ENCODE results near the gene MYOC. TPM values are rescaled to one million over a fixed set of nuclear protein-coding genes. Genes with fewer than 3 reads are reported as not detected.

Gene MYOC
- total and polyA plus RNA-seq, 2 donors from 2014 or later: 0.66 TPM; not detected in 1

GRCh38 chr1:171643156-171643555, 9.3 kb downstream of the MYOC start:
- no peak overlapping the region for H3K4me3 ChIP-seq (ENCODE audit: low read length in 3 of 3)
- no peak for TF ChIP-seq CTCF (IDR thresholded peaks at IDR 0.05; ENCODE audit: borderline replicate concordance, extremely low read depth, insufficient read depth)
- H3K27me3 ChIP-seq (ENCODE audit: control insufficient read depth, insufficient read depth, low read length): no peaks in the 10 kb centered on the region
- no peak for DNase-seq
- FAIRE-seq: no peak
- peaks cover 0 to 8% (median 0%) of the 10 kb centered on the region in 3 donors for H3K4me1 ChIP-seq (ENCODE audit: control insufficient read depth in 2 of 3, insufficient read depth in 2 of 3, low read depth in 1 of 3, low read length in 3 of 3)
- no peak overlapping the region for H3K27ac ChIP-seq (ENCODE audit: low read depth in 2 of 2, low read length in 2 of 2)
- no peaks in the 10 kb centered on the region for H3K9me3 ChIP-seq (ENCODE audit: control insufficient read depth in 2 of 3, insufficient read depth in 1 of 3, low read length in 3 of 3)
- H3K36me3 ChIP-seq (ENCODE audit: control insufficient read depth in 2 of 3, insufficient read depth in 3 of 3, low read length in 3 of 3): no peaks in the 10 kb centered on the region
- intact Hi-C loops (cut with DNase I): loop anchor here (10.0 kb wide), 1 partner anchor 342 kb away; no protein-coding TSS in a partner anchor
- no peak overlapping the region for H3K9ac ChIP-seq (ENCODE audit: low read length in 3 of 3)

- no peaks in the 10 kb centered on the region for H3K36me3 ChIP-seq (ENCODE audit: control insufficient read depth in 2 of 3, insufficient read depth in 3 of 3, low read length in 3 of 3)
- intact Hi-C loops (cut with DNase I): loop anchor here (10.0 kb wide), 1 partner anchor 343 kb away; no protein-coding TSS in a partner anchor
- no peak for FAIRE-seq
Observed at GRCh38 chr1:171642197-171642596, 10.3 kb downstream of the MYOC start.

GRCh38 chr1:171641076-171641864, 11.2 kb downstream of the MYOC start:
- FAIRE-seq: no peak
- no peaks in the 10 kb centered on the region for H3K27me3 ChIP-seq (ENCODE audit: control insufficient read depth, insufficient read depth, low read length)

More at GRCh38 chr1:171642197-171642596, 10.3 kb downstream of the MYOC start:
- Histone ChIP-seq H3K9me3 (ENCODE audit: control insufficient read depth in 2 of 3, insufficient read depth in 1 of 3, low read length in 3 of 3) (no peaks in the 10 kb centered on the region), H3K27me3 (ENCODE audit: control insufficient read depth, insufficient read depth, low read length) (no peaks in the 10 kb centered on the region), H3K27ac (ENCODE audit: low read depth in 2 of 2, low read length in 2 of 2) (no peak overlapping the region), H3K9ac (ENCODE audit: low read length in 3 of 3) (no peak overlapping the region), H3K4me3 (ENCODE audit: low read length in 3 of 3) (no peak overlapping the region), H3K4me1 (ENCODE audit: control insufficient read depth in 2 of 3, insufficient read depth in 2 of 3, low read depth in 1 of 3, low read length in 3 of 3) (peaks cover 0 to 8% (median 0%) of the 10 kb centered on the region in 3 donors)
- no peak for TF ChIP-seq CTCF (IDR thresholded peaks at IDR 0.05; ENCODE audit: borderline replicate concordance, extremely low read depth, insufficient read depth)
- DNase-seq: no peak

More at GRCh38 chr1:171641076-171641864, 11.2 kb downstream of the MYOC start:
- no peak for DNase-seq
- intact Hi-C loops (cut with DNase I): loop anchor here (10.0 kb wide), 1 partner anchor 344 kb away; no protein-coding TSS in a partner anchor
- no peak overlapping the region for H3K4me3 ChIP-seq (ENCODE audit: low read length in 3 of 3)
- H3K4me1 ChIP-seq (ENCODE audit: control insufficient read depth in 2 of 3, insufficient read depth in 2 of 3, low read depth in 1 of 3, low read length in 3 of 3): peaks cover 0 to 8% (median 0%) of the 10 kb centered on the region in 3 donors
- H3K9ac ChIP-seq (ENCODE audit: low read length in 3 of 3): no peak overlapping the region
- H3K27ac ChIP-seq (ENCODE audit: low read depth in 2 of 2, low read length in 2 of 2): no peak overlapping the region
- TF ChIP-seq CTCF (IDR thresholded peaks at IDR 0.05; ENCODE audit: borderline replicate concordance, extremely low read depth, insufficient read depth): no peak
- H3K9me3 ChIP-seq (ENCODE audit: control insufficient read depth in 2 of 3, insufficient read depth in 1 of 3, low read length in 3 of 3): no peaks in the 10 kb centered on the region
- no peaks in the 10 kb centered on the region for H3K36me3 ChIP-seq (ENCODE audit: control insufficient read depth in 2 of 3, insufficient read depth in 3 of 3, low read length in 3 of 3)

Data from kidney (tissue), 14 donors.